ENCODE data around the gene MBP.

- TF ChIP-seq, protein P1, sequence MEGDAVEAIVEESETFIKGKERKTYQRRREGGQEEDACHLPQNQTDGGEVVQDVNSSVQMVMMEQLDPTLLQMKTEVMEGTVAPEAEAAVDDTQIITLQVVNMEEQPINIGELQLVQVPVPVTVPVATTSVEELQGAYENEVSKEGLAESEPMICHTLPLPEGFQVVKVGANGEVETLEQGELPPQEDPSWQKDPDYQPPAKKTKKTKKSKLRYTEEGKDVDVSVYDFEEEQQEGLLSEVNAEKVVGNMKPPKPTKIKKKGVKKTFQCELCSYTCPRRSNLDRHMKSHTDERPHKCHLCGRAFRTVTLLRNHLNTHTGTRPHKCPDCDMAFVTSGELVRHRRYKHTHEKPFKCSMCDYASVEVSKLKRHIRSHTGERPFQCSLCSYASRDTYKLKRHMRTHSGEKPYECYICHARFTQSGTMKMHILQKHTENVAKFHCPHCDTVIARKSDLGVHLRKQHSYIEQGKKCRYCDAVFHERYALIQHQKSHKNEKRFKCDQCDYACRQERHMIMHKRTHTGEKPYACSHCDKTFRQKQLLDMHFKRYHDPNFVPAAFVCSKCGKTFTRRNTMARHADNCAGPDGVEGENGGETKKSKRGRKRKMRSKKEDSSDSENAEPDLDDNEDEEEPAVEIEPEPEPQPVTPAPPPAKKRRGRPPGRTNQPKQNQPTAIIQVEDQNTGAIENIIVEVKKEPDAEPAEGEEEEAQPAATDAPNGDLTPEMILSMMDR (IDR thresholded peaks at IDR 0.05), result no peak
- no peak for TF ChIP-seq POLR2A (IDR thresholded peaks at IDR 0.05)
Observed at GRCh38 chr18:77090546-77091174, 41.9 kb downstream of the MBP start.

Measured in thyroid gland (tissue), 4 donors.